Measurements from ENCODE around the gene RIPOR3.

Gene RIPOR3

GRCh38 chr20:50690650-50691572 lies at the start of gene RIPOR3:
RIPOR3 (minus strand) TSS chr20:50691542; CDS start chr20:50691128, 414 bp downstream.
- no peak for DNase-seq (ENCODE audit: low spot score in 2 of 2)

GRCh38 chr20:50737352-50737751 lies 46.0 kb upstream of the RIPOR3 start:
- no peak overlapping the region for H3K27ac Mint-ChIP-seq
- no peak for DNase-seq (ENCODE audit: low spot score in 2 of 2)
- H3K4me1 Mint-ChIP-seq = peaks cover 15% of the 10 kb centered on the region
- peaks cover 28% of the 10 kb centered on the region for H3K36me3 Mint-ChIP-seq
- no peak overlapping the region for H3K4me3 Mint-ChIP-seq
- no peaks in the 10 kb centered on the region for H3K9me3 Mint-ChIP-seq
- ATAC-seq = no peak

More at GRCh38 chr20:50690650-50691572, at the start of gene RIPOR3:
- Mint-ChIP-seq H3K4me3 (peak within 1 kb of the TSS; percentile 30), H3K4me1 (peaks cover 13% of the 10 kb centered on the region), H3K9me3 (no peaks in the 10 kb centered on the region), H3K36me3 (no peaks in the 10 kb centered on the region), H3K27ac (no peak within 1 kb of the TSS)
- no peak for ATAC-seq

GRCh38 chr20:50735813-50736212 lies 44.5 kb upstream of the RIPOR3 start:
- H3K27ac Mint-ChIP-seq = no peak overlapping the region
- DNase-seq (ENCODE audit: low spot score in 2 of 2) = no peak
- no peak overlapping the region for H3K4me3 Mint-ChIP-seq
- peaks cover 32% of the 10 kb centered on the region for H3K36me3 Mint-ChIP-seq
- ATAC-seq = no peak
- no peaks in the 10 kb centered on the region for H3K9me3 Mint-ChIP-seq
- H3K4me1 Mint-ChIP-seq = peaks cover 11% of the 10 kb centered on the region

- Mint-ChIP-seq H3K4me3 (no peak overlapping the region), H3K4me1 (peaks cover 13% of the 10 kb centered on the region), H3K9me3 (no peaks in the 10 kb centered on the region), H3K36me3 (peaks cover 33% of the 10 kb centered on the region), H3K27ac (no peak overlapping the region)
- DNase-seq (ENCODE audit: low spot score in 2 of 2) = no peak
- no peak for ATAC-seq
Measured at GRCh38 chr20:50734730-50735679, 43.7 kb upstream of the RIPOR3 start.

GRCh38 chr20:50733644-50734349 lies 42.5 kb upstream of the RIPOR3 start:
- no peak for DNase-seq (ENCODE audit: low spot score in 2 of 2)
- Mint-ChIP-seq H3K4me3 (no peak overlapping the region), H3K27ac (no peak overlapping the region), H3K4me1 (peaks cover 13% of the 10 kb centered on the region), H3K9me3 (no peaks in the 10 kb centered on the region), H3K36me3 (peaks cover 33% of the 10 kb centered on the region)
- no peak for ATAC-seq

- Mint-ChIP-seq H3K4me1 (peaks cover 13% of the 10 kb centered on the region), H3K9me3 (no peaks in the 10 kb centered on the region), H3K4me3 (peak overlapping the region; percentile 78), H3K27ac (no peak overlapping the region), H3K36me3 (peaks cover 26% of the 10 kb centered on the region)
- ATAC-seq = no peak
- DNase-seq (ENCODE audit: low spot score in 2 of 2) = peak in 1 of 2 donors; percentile 60
Measured at GRCh38 chr20:50731930-50732690, 40.8 kb upstream of the RIPOR3 start.

GRCh38 chr20:50731055-50731929 lies 40.0 kb upstream of the RIPOR3 start, which contains the start of gene PARD6B:
PARD6B (plus strand) TSS chr20:50731580; CDS start chr20:50731787, 207 bp downstream.
- DNase-seq (ENCODE audit: low spot score in 2 of 2) (peak; percentile 98 to 100), ATAC-seq (peak; percentile 87)
- H3K4me3 Mint-ChIP-seq = peak within 1 kb of the TSS; percentile 78
- no peaks in the 10 kb centered on the region for H3K9me3 Mint-ChIP-seq
- H3K4me1 Mint-ChIP-seq = peaks cover 18% of the 10 kb centered on the region
- peaks cover 26% of the 10 kb centered on the region for H3K36me3 Mint-ChIP-seq
- H3K27ac Mint-ChIP-seq = peak within 1 kb of the TSS; percentile 74

GRCh38 chr20:50730765-50731054 lies 39.4 kb upstream of the RIPOR3 start:
- Mint-ChIP-seq H3K9me3 (no peaks in the 10 kb centered on the region), H3K4me1 (peaks cover 18% of the 10 kb centered on the region), H3K4me3 (peak overlapping the region; percentile 78), H3K36me3 (peaks cover 26% of the 10 kb centered on the region), H3K27ac (peak overlapping the region; percentile 74)
- no peak for DNase-seq (ENCODE audit: low spot score in 2 of 2)
- ATAC-seq = no peak

GRCh38 chr20:50729901-50730764 lies 38.8 kb upstream of the RIPOR3 start:
- ATAC-seq = no peak
- Mint-ChIP-seq H3K27ac (peak overlapping the region; percentile 74), H3K36me3 (peaks cover 24% of the 10 kb centered on the region), H3K4me1 (peaks cover 18% of the 10 kb centered on the region), H3K4me3 (peak overlapping the region; percentile 78), H3K9me3 (no peaks in the 10 kb centered on the region)
- no peak for DNase-seq (ENCODE audit: low spot score in 2 of 2)

GRCh38 chr20:50728981-50729874 lies 37.9 kb upstream of the RIPOR3 start:
- Mint-ChIP-seq H3K4me1 (peaks cover 18% of the 10 kb centered on the region), H3K9me3 (no peaks in the 10 kb centered on the region), H3K27ac (no peak overlapping the region), H3K4me3 (no peak overlapping the region), H3K36me3 (peaks cover 17% of the 10 kb centered on the region)
- ATAC-seq (no peak), DNase-seq (ENCODE audit: low spot score in 2 of 2) (no peak)

- Mint-ChIP-seq H3K4me1 (peaks cover 18% of the 10 kb centered on the region), H3K9me3 (no peaks in the 10 kb centered on the region), H3K27ac (no peak overlapping the region), H3K36me3 (peaks cover 17% of the 10 kb centered on the region), H3K4me3 (no peak overlapping the region)
- DNase-seq (ENCODE audit: low spot score in 2 of 2) (no peak), ATAC-seq (no peak)
Measured at GRCh38 chr20:50728486-50728980, 37.2 kb upstream of the RIPOR3 start.
